Adipocyte (in vitro differentiated cells): ENCODE measurements around the gene HS3ST3B1.

Experiments used
- DNase-seq: peaks from one replicate; pipeline ENCODE4 v3.0.0-alpha.2; 2015; ENCODE audit warnings: low read depth
- H3K27me3 ChIP-seq: replicated peaks from 2 replicates; pipeline ENCODE4 v1.7.0; 2013; ENCODE audit warnings: mild to moderate bottlenecking, low read length, moderate library complexity; ENCODE audit not compliant: control insufficient read depth, insufficient read depth
- H3K36me3 ChIP-seq: 2 replicates; pipeline ENCODE4 v1.7.0; 2013; ENCODE audit warnings: low read length, mild to moderate bottlenecking, moderate library complexity; ENCODE audit not compliant: control insufficient read depth, insufficient read depth, severe bottlenecking
- H3K4me1 ChIP-seq: 2 replicates; pipeline ENCODE4 v1.7.0; 2013; ENCODE audit warnings: mild to moderate bottlenecking, low read length, moderate library complexity; ENCODE audit not compliant: control insufficient read depth, insufficient read depth
- H3K4me3 ChIP-seq: 2 replicates; pipeline ENCODE4 v1.7.0; 2013; ENCODE audit warnings: mild to moderate bottlenecking, low read length, moderate library complexity
- H3K9ac ChIP-seq: 2 replicates; pipeline ENCODE4 v1.7.0; 2013; ENCODE audit warnings: mild to moderate bottlenecking, low read length, moderate library complexity
- H3K9me3 ChIP-seq: 2 replicates; pipeline ENCODE4 v1.7.0; 2013; ENCODE audit warnings: mild to moderate bottlenecking, low read length, moderate library complexity; ENCODE audit not compliant: control insufficient read depth

HS3ST3B1 gene

DNA sequence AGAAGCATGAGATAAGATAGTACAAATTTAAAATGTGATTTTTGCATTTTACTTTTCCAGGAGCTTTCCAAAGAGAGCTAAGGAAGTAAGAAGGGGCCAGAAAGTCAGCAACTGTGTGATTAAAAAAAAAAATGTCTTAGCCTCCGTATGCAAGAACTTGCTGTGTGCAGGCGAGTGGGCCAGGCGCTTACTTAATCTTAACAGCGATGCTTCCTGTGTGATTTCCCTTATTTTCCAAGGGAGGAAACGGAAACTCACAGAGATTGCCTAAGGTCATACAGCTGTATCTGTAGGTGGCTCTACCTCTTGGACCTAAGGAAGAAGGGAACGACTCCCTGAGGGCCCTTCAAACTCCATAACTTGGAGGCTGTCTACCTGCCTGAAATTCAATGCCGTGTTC, 11.1 kb downstream of the HS3ST3B1 start:
- DNase-seq: no peak

DNA sequence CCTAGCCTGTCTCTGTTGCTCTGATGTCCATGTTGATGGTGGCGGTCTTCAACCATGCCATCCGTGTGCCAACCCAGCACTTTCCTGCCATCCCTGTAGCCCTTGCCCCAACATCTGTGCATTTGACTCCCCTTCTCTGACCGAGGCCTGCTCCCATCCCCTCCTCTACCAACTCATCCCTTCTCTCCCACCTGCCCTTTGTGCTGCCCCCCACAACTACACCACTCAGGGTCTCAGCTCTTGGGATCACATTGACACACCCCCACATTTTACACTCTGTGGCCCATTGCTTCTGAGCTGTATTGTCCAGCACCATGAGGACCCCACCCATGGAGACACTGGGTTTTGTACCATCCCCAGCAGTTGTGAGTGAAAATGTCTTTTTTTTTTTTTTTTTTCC, 11.6 kb downstream of the HS3ST3B1 start:
- Histone ChIP-seq H3K9me3 (no peaks in the 10 kb centered on the region), H3K9ac (no peak overlapping the region), H3K4me3 (no peak overlapping the region), H3K36me3 (peaks cover 12% of the 10 kb centered on the region), H3K27me3 (no peaks in the 10 kb centered on the region), H3K4me1 (peaks cover 38% of the 10 kb centered on the region)
- DNase-seq: no peak

More for the DNA sequence above, 11.1 kb downstream of the HS3ST3B1 start:
- Histone ChIP-seq H3K4me3 (no peak overlapping the region), H3K27me3 (no peaks in the 10 kb centered on the region), H3K4me1 (peaks cover 43% of the 10 kb centered on the region), H3K9ac (no peak overlapping the region), H3K36me3 (peaks cover 12% of the 10 kb centered on the region), H3K9me3 (no peaks in the 10 kb centered on the region)

DNA sequence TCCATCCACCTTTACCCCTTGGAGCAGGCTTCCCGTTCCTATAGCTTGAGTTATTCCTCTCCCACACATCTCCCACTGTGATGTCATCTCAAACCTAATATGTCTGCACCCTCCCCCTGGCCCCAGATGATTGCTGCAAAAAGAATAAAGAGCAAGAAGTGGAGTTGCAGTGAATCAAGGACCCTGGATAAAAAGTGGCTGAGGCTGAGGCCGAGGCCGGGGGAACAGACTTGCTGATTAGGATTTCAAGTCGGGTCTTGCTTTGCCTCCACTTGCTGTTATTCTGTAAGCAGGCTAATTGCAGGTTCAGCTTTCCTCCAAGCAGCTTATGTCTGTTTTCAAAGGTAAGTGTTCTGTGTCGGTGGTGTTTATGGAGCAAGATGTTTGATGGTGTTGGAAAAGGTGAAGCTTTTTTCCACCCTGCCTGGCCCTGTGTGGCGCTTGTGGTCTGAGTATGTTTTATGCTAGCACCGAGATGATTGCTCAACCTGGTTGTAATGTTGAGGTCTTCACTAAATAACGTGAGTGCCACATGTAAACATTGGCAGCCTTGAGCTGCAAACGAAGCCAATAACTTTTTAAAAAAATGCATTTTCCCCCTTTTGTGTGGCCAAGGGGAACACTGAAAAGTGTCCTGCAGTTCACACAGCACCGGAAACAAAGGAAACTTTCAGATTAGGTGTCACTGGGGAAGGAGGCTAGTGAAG, 15.4 kb downstream of the HS3ST3B1 start:
- Histone ChIP-seq H3K36me3 (peaks cover 12% of the 10 kb centered on the region), H3K9ac (no peak overlapping the region), H3K9me3 (no peaks in the 10 kb centered on the region), H3K4me3 (no peak overlapping the region), H3K4me1 (peaks cover 11% of the 10 kb centered on the region), H3K27me3 (no peaks in the 10 kb centered on the region)
- DNase-seq: no peak

DNA sequence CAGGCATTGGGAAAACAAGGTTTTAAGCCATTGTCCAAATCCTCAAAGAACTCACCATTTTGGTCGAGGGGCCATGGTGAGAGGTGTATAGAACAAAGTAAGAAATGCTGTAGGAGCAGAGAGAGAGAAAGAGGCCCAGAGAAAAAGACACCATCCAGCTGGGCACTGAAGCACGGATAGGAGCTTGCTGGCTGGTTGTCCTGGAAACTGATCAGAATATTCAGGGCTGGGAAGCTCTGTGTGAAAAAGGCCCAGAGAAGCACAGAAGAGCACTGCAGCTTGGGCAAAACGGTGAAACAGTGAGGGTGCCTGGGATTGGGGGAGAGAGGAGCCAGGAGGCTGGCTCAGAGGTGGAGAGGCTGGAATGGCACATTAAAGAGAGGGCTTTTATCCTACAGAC, 16.5 kb downstream of the HS3ST3B1 start:
- peaks cover 12% of the 10 kb centered on the region for H3K36me3 ChIP-seq

DNA sequence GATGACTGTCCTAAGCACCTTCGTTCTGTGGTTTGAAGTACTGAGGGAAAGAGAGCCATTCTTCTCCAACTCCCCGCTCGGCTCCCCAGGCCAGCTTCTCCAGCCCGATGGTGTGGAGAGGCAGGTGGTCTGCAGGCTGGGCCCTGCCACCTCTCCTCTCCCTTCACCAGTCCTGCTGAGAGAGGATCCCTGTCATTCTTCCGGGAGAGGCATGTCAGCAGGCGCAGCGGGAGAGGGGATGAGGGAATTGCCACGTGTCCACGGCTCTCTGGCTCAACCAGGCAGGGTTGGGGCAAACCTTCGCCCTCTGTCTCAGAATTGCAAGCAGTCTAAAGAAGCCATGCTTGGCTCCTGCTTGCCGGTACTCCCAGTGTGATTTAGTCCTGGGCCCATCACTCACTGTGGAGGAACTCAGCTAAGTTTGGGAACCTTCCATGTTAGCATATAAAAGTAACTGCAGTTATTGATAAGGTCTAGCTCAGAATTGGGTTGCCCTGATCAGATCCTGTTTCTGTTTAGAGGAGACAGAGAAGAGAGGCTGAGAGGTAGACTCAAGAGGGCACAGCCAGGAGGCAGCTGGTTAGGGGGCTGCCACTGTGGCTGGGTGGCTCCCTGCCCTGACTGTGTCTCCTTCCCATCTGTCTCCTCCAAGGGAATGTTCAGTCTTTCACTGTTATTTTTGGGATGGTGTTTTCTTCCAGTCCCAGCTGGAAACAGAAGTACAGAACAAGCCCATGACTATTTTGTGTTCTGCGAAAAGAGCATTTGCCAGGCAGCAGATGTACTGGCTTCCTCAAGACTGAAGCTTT, 17.4 kb downstream of the HS3ST3B1 start:
- Histone ChIP-seq H3K9me3 (no peaks in the 10 kb centered on the region), H3K36me3 (peaks cover 10% of the 10 kb centered on the region), H3K4me1 (peaks cover 16% of the 10 kb centered on the region), H3K4me3 (no peak overlapping the region), H3K27me3 (no peaks in the 10 kb centered on the region), H3K9ac (no peak overlapping the region)
- no peak for DNase-seq

More for the DNA sequence above, 16.5 kb downstream of the HS3ST3B1 start:
- Histone ChIP-seq H3K27me3 (no peaks in the 10 kb centered on the region), H3K4me3 (no peak overlapping the region), H3K9ac (no peak overlapping the region), H3K9me3 (no peaks in the 10 kb centered on the region), H3K4me1 (peaks cover 16% of the 10 kb centered on the region)
- no peak for DNase-seq

DNA sequence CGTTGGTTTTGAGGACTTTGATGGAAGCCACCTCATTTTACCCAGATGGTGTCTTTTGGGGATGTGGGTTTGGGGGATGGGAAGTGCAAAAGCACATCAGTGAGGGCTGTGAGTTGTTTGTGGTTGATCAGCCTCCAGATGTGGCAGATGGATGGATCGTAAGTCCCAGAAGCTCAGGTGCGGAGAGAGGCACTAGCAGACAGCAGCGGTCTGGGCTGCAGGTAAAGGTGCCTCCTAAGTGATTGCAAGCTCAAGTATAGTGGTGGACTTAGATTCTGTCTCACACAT, 18.0 kb downstream of the HS3ST3B1 start:
- H3K4me1 ChIP-seq: peaks cover 16% of the 10 kb centered on the region
- H3K4me3 ChIP-seq: no peak overlapping the region
- peaks cover 6% of the 10 kb centered on the region for H3K36me3 ChIP-seq
- H3K9me3 ChIP-seq: no peaks in the 10 kb centered on the region
- no peak overlapping the region for H3K9ac ChIP-seq
- no peaks in the 10 kb centered on the region for H3K27me3 ChIP-seq
- DNase-seq: no peak

DNA sequence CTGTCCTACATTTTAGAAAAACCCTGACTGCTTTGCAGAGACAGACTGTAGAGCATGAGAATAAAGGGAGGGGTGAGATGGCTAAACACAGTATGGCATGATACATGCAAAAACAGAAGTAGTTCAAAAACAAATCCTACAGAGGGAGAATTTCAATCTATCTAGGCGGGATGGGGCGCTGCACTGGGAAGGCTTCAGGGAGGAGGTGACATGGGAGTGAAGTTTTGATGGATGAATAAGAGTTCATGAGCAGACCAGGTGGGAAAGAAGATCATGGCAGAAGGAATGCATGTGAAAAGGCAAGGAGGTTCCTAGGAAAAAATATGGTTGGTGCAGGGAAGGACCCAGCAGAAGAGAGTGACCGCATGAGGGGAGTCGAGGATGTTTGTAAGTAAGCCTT, 19.2 kb downstream of the HS3ST3B1 start:
- no peak overlapping the region for H3K9ac ChIP-seq
- DNase-seq: no peak
- peaks cover 16% of the 10 kb centered on the region for H3K4me1 ChIP-seq
- H3K36me3 ChIP-seq: peaks cover 6% of the 10 kb centered on the region
- H3K27me3 ChIP-seq: no peaks in the 10 kb centered on the region
- H3K9me3 ChIP-seq: no peaks in the 10 kb centered on the region
- no peak overlapping the region for H3K4me3 ChIP-seq

DNA sequence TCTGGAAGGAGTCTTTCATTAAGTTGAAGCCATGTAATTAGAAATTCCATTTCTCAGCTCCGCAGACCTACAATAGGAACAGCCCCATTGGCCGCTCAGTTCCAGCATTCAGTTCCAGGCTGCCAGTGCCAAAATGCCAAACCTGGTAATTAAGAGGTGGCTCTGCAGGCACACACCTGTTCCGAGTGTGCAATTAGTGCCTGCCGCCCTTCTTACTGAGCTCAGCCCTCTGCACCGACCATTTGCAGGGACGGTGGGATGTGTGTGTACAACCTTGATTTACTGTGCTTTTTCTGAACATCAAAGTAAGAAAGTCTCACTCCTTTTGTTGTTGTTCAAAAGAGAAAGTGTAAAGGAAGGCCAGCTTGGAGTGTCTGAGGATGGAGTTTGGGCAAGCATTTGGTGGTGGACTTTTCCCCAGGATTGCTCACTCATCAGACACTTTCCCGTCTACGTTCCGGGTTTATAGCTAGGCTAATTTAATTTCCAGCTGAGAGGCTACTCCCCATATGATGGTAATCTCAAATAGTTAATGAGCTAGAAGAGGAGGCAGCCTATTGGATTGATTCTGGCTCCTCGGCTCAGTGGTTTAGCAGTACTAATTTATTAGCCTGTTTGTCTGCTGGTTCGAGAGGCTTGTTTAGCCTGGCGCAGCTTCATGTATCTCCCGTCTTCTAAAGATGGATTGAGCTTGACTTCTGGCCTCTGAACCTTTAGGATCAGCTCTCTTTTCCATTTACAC, 20.0 kb downstream of the HS3ST3B1 start:
- no peaks in the 10 kb centered on the region for H3K27me3 ChIP-seq
- H3K36me3 ChIP-seq: peaks cover 6% of the 10 kb centered on the region
- H3K4me3 ChIP-seq: no peak overlapping the region
- no peaks in the 10 kb centered on the region for H3K9me3 ChIP-seq
- peaks cover 16% of the 10 kb centered on the region for H3K4me1 ChIP-seq
- no peak overlapping the region for H3K9ac ChIP-seq
- no peak for DNase-seq

DNA sequence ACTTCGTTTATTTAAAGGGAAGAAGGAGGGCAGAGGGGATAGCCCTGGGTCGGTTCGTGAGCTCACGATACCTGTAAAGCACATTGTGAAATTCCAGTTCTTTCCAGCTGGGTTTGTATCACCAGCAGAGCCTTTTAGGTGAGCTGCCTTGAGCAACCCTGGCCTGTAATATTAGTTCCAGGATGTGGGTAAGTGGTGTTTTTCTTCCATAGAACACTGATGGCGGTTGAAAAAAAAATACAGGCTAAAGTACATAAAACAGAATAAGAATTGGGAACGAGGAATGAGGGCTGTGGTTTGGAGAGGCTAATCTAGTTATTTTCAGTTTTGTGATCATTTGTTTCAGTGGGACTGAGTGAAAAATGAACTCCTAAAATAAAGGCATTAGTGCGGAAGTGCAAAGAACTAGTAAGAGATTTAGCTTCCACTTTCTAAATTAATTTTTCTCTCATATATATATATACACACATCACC, 20.6 kb downstream of the HS3ST3B1 start:
- Histone ChIP-seq H3K9ac (no peak overlapping the region), H3K36me3 (peaks cover 5% of the 10 kb centered on the region), H3K9me3 (no peaks in the 10 kb centered on the region), H3K4me1 (peaks cover 9% of the 10 kb centered on the region), H3K4me3 (no peak overlapping the region), H3K27me3 (no peaks in the 10 kb centered on the region)
- no peak for DNase-seq

DNA sequence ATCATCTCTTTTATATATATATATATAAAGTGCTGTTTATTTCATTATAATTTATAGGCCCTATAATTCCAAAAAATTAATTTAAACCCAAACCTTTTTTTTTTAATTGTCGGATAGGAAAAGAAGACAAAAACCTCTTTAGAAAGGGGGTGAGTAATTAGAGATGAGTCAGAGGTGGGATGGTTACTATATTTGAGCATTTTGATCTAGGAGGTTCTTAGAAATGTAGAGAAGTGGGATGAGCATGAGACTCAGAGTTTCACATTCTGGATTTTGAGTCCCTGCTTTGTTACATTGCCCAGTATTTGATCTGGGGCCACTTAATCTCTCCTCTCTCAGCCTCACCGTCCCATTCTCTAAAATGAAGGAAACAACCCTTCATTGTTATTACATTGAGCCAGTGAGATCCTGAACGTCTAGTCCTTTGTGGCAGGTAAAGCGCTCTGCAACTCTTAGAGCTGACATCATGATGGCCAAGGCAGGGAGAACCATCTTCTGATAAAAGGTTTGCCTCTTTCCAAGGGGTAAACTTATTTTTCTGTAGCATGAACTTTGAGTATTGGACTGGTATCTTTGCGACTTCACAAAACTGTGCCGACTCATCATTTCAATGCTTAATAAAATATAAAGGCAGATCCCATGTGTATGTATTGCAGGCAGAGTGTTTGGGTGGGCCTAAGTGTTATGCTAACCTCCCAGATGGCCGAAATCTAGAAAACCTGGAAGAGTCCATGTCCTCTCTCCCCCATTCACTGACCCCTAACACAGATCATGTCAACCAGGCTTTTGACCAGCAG, 21.3 kb downstream of the HS3ST3B1 start:
- Histone ChIP-seq H3K4me1 (peaks cover 5% of the 10 kb centered on the region), H3K27me3 (no peaks in the 10 kb centered on the region), H3K9ac (no peak overlapping the region), H3K9me3 (no peaks in the 10 kb centered on the region), H3K4me3 (no peak overlapping the region), H3K36me3 (no peaks in the 10 kb centered on the region)
- no peak for DNase-seq
